SK-N-SH treated with all-trans-retinoic acid at 6 μM for 48 hours (cell line): ENCODE measurements around the gene PLEKHG4B.

Experiments
- BACH2 ChIP-seq: fragments of 250-450 bp; sonication (Bioruptor Pico); IDR thresholded peaks from 2 replicates; pipeline ENCODE4 v1.9.0; 2021; ENCODE audit warnings: mild to moderate bottlenecking, borderline replicate concordance
- CREB5 ChIP-seq: fragments of 250-450 bp; sonication (Bioruptor Pico); IDR thresholded peaks from 2 replicates; pipeline ENCODE4 v1.5.1; 2020; ENCODE audit warnings: low read depth, mild to moderate bottlenecking, moderate library complexity
- CSDC2 ChIP-seq: fragments of 250-450 bp; sonication (Bioruptor Pico); IDR thresholded peaks from 2 replicates; pipeline ENCODE4 v1.5.0; 2020; ENCODE audit warnings: mild to moderate bottlenecking, moderate library complexity
- OSR1 ChIP-seq: fragments of 250-450 bp; sonication (Bioruptor Pico); IDR thresholded peaks from 2 replicates; pipeline ENCODE4 v1.8.0; 2022; ENCODE audit warnings: moderate library complexity, mild to moderate bottlenecking, inconsistent platforms
- PPARA ChIP-seq: fragments of 250-450 bp; sonication (Bioruptor Pico); IDR thresholded peaks from 2 replicates; pipeline ENCODE4 v1.5.0; 2020; ENCODE audit warnings: mild to moderate bottlenecking, borderline replicate concordance
- RARB ChIP-seq: fragments of 250-450 bp; sonication (Bioruptor Pico); IDR thresholded peaks from 2 replicates; pipeline ENCODE4 v1.8.0; 2021; ENCODE audit warnings: mild to moderate bottlenecking, moderate library complexity
- ZFP3 ChIP-seq: fragments of 250-450 bp; sonication (Bioruptor Pico); IDR thresholded peaks from 2 replicates; pipeline ENCODE4 v1.5.0; 2020; ENCODE audit warnings: mild to moderate bottlenecking, moderate library complexity
- ZNF565 ChIP-seq: fragments of 450-650 bp; formaldehyde crosslinking; conservative IDR thresholded peaks from 2 replicates; pipeline ENCODE4 v1.5.0; 2020; ENCODE audit warnings: low read depth, mild to moderate bottlenecking, moderate library complexity
- ZNF70 ChIP-seq: fragments of 450-650 bp; formaldehyde crosslinking; IDR thresholded peaks from 2 replicates; pipeline ENCODE4 v1.5.0; 2020; ENCODE audit warnings: mild to moderate bottlenecking, moderate library complexity
- ZNF8 ChIP-seq: fragments of 450-650 bp; formaldehyde crosslinking; IDR thresholded peaks from 2 replicates; pipeline ENCODE4 v1.5.0; 2020; ENCODE audit warnings: mild to moderate bottlenecking, moderate library complexity
- TF ChIP-seq, protein P1 (sequence below): fragments of 250-450 bp; sonication (Bioruptor Pico); IDR thresholded peaks from 2 replicates; pipeline ENCODE4 v1.8.0; 2020; ENCODE audit warnings: mild to moderate bottlenecking, moderate library complexity, borderline replicate concordance
- TF ChIP-seq, protein P2 (sequence below): fragments of 250-450 bp; sonication (Bioruptor Pico); IDR thresholded peaks from 2 replicates; pipeline ENCODE4 v1.8.0; 2021; ENCODE audit warnings: low read depth, mild to moderate bottlenecking, moderate library complexity, borderline replicate concordance
- TF ChIP-seq, protein P3 (sequence below): fragments of 250-450 bp; sonication (Bioruptor Pico); IDR thresholded peaks from 2 replicates; pipeline ENCODE4 v1.5.1; 2021; ENCODE audit warnings: mild to moderate bottlenecking, moderate library complexity

DNA sequence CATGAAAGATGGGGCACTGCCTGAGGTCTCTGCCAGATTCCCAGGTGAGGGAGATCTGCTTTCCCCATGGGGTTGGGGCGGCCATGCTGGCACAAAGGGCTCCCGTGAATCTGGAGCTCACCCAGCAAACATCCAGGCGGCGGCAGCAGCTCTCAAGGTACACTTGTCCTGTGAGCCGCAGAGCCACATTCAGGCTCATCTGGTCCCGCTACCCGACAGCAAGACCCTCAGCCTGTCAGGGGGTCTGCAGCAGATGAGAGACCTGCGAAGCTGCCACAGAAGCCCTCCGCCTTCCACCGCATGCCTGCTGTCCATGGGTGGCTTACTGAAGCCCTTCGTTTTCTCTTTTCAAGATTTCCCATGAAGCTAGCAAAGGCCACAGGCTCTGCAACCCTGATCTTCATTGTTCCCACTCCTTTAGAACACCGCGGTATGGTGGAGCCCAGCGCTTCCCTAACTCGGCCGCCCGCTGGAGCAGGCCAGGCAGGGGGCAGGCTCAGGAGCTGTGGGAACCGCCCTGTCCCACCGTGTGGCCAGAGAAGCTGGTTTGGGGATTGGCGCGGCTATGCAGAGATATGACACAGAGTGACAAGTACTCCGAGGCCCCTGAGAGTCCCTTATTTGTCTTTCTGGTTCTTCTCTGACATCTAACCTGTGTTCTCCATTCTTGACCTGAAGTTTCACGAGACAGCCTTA is 108.1 kb downstream of the PLEKHG4B start:
- TF ChIP-seq, protein P1, sequence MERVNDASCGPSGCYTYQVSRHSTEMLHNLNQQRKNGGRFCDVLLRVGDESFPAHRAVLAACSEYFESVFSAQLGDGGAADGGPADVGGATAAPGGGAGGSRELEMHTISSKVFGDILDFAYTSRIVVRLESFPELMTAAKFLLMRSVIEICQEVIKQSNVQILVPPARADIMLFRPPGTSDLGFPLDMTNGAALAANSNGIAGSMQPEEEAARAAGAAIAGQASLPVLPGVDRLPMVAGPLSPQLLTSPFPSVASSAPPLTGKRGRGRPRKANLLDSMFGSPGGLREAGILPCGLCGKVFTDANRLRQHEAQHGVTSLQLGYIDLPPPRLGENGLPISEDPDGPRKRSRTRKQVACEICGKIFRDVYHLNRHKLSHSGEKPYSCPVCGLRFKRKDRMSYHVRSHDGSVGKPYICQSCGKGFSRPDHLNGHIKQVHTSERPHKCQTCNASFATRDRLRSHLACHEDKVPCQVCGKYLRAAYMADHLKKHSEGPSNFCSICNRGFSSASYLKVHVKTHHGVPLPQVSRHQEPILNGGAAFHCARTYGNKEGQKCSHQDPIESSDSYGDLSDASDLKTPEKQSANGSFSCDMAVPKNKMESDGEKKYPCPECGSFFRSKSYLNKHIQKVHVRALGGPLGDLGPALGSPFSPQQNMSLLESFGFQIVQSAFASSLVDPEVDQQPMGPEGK: no peak
- TF ChIP-seq, protein P2, sequence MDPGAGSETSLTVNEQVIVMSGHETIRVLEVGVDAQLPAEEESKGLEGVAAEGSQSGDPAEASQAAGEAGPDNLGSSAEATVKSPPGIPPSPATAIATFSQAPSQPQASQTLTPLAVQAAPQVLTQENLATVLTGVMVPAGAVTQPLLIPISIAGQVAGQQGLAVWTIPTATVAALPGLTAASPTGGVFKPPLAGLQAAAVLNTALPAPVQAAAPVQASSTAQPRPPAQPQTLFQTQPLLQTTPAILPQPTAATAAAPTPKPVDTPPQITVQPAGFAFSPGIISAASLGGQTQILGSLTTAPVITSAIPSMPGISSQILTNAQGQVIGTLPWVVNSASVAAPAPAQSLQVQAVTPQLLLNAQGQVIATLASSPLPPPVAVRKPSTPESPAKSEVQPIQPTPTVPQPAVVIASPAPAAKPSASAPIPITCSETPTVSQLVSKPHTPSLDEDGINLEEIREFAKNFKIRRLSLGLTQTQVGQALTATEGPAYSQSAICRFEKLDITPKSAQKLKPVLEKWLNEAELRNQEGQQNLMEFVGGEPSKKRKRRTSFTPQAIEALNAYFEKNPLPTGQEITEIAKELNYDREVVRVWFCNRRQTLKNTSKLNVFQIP (CRISPR knock-in tag): no peak
- no peak for TF ChIP-seq ZNF8
- no peak for TF ChIP-seq CREB5 (CRISPR knock-in tag)
- TF ChIP-seq ZNF70 (CRISPR knock-in tag): no peak
- no peak for TF ChIP-seq ZNF565 (CRISPR knock-in tag)
- TF ChIP-seq ZFP3 (CRISPR knock-in tag): no peak
- TF ChIP-seq BACH2 (CRISPR knock-in tag): no peak
- TF ChIP-seq, protein P3, sequence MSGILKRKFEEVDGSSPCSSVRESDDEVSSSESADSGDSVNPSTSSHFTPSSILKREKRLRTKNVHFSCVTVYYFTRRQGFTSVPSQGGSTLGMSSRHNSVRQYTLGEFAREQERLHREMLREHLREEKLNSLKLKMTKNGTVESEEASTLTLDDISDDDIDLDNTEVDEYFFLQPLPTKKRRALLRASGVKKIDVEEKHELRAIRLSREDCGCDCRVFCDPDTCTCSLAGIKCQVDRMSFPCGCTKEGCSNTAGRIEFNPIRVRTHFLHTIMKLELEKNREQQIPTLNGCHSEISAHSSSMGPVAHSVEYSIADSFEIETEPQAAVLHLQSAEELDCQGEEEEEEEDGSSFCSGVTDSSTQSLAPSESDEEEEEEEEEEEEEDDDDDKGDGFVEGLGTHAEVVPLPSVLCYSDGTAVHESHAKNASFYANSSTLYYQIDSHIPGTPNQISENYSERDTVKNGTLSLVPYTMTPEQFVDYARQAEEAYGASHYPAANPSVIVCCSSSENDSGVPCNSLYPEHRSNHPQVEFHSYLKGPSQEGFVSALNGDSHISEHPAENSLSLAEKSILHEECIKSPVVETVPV (CRISPR knock-in tag): no peak
- TF ChIP-seq CSDC2 (CRISPR knock-in tag): no peak
- TF ChIP-seq PPARA (CRISPR knock-in tag): no peak
- TF ChIP-seq OSR1: no peak
- no peak for TF ChIP-seq RARB (CRISPR knock-in tag)
